SK-N-SH (cell line): ENCODE results near the gene LILRA2.

Experiments used
- EZH2phosphoT487 ChIP-seq: fragments of 200-600 bp; sonication (generic); IDR thresholded peaks from 2 replicates; pipeline ENCODE4 v1.6.1; 2017; ENCODE audit warnings: low read depth, mixed run types, mild to moderate bottlenecking, antibody characterized with exemption, moderate library complexity, borderline replicate concordance
- GABPA ChIP-seq: IDR thresholded peaks from 2 replicates; pipeline ENCODE4 v1.4.0; 2012; ENCODE audit warnings: low read depth, mild to moderate bottlenecking
- MXI1 ChIP-seq: IDR thresholded peaks from 2 replicates; pipeline ENCODE4 v1.6.1; 2012; ENCODE audit warnings: mild to moderate bottlenecking, low read depth, low read length, improper control_type of control experiment
- NRF1 ChIP-seq: IDR thresholded peaks from 2 replicates; pipeline ENCODE4 v1.6.1; 2012; ENCODE audit warnings: low read depth, mild to moderate bottlenecking, low read length
- POLR2AphosphoS5 ChIP-seq: IDR thresholded peaks from 2 replicates; pipeline ENCODE4 v1.6.1; 2012; ENCODE audit warnings: low read depth, low read length
- TAF1 ChIP-seq: IDR thresholded peaks from 2 replicates; pipeline ENCODE4 v1.6.1; 2012; ENCODE audit warnings: low read depth, mild to moderate bottlenecking, low read length, moderate library complexity, borderline replicate concordance
- USF2 ChIP-seq: fragments of 150-350 bp; IDR thresholded peaks from 2 replicates; pipeline ENCODE4 v1.6.1; 2017; ENCODE audit warnings: antibody characterized with exemption, low read length, low read depth, borderline replicate concordance
- TF ChIP-seq, protein P1 (sequence below): fragments of 200-600 bp; sonication (generic); IDR thresholded peaks from 2 replicates; pipeline ENCODE4 v1.6.1; 2017; ENCODE audit warnings: antibody characterized with exemption, mild to moderate bottlenecking, moderate library complexity
- TF ChIP-seq, protein P2 (sequence below): IDR thresholded peaks from 2 replicates; pipeline ENCODE4 v1.6.1; 2012; ENCODE audit warnings: mild to moderate bottlenecking, low read depth, low read length, moderate library complexity
- TF ChIP-seq, protein P3 (sequence below): IDR thresholded peaks from 2 replicates; pipeline ENCODE4 v1.4.0; 2012; ENCODE audit warnings: low read depth

- TF ChIP-seq, protein P1, sequence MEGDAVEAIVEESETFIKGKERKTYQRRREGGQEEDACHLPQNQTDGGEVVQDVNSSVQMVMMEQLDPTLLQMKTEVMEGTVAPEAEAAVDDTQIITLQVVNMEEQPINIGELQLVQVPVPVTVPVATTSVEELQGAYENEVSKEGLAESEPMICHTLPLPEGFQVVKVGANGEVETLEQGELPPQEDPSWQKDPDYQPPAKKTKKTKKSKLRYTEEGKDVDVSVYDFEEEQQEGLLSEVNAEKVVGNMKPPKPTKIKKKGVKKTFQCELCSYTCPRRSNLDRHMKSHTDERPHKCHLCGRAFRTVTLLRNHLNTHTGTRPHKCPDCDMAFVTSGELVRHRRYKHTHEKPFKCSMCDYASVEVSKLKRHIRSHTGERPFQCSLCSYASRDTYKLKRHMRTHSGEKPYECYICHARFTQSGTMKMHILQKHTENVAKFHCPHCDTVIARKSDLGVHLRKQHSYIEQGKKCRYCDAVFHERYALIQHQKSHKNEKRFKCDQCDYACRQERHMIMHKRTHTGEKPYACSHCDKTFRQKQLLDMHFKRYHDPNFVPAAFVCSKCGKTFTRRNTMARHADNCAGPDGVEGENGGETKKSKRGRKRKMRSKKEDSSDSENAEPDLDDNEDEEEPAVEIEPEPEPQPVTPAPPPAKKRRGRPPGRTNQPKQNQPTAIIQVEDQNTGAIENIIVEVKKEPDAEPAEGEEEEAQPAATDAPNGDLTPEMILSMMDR = no peak
- TF ChIP-seq TAF1 = no peak
- TF ChIP-seq, protein P2, sequence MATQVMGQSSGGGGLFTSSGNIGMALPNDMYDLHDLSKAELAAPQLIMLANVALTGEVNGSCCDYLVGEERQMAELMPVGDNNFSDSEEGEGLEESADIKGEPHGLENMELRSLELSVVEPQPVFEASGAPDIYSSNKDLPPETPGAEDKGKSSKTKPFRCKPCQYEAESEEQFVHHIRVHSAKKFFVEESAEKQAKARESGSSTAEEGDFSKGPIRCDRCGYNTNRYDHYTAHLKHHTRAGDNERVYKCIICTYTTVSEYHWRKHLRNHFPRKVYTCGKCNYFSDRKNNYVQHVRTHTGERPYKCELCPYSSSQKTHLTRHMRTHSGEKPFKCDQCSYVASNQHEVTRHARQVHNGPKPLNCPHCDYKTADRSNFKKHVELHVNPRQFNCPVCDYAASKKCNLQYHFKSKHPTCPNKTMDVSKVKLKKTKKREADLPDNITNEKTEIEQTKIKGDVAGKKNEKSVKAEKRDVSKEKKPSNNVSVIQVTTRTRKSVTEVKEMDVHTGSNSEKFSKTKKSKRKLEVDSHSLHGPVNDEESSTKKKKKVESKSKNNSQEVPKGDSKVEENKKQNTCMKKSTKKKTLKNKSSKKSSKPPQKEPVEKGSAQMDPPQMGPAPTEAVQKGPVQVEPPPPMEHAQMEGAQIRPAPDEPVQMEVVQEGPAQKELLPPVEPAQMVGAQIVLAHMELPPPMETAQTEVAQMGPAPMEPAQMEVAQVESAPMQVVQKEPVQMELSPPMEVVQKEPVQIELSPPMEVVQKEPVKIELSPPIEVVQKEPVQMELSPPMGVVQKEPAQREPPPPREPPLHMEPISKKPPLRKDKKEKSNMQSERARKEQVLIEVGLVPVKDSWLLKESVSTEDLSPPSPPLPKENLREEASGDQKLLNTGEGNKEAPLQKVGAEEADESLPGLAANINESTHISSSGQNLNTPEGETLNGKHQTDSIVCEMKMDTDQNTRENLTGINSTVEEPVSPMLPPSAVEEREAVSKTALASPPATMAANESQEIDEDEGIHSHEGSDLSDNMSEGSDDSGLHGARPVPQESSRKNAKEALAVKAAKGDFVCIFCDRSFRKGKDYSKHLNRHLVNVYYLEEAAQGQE = no peak
- no peak for TF ChIP-seq GABPA
- TF ChIP-seq POLR2AphosphoS5 = no peak
- TF ChIP-seq, protein P3, sequence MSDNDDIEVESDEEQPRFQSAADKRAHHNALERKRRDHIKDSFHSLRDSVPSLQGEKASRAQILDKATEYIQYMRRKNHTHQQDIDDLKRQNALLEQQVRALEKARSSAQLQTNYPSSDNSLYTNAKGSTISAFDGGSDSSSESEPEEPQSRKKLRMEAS = no peak
- no peak for TF ChIP-seq USF2
- TF ChIP-seq EZH2phosphoT487 = no peak
- no peak for TF ChIP-seq MXI1
- TF ChIP-seq NRF1 = no peak
Measured at GRCh38 chr19:54587026-54587425, 13.4 kb downstream of the LILRA2 start.
